H9 (cell line): ENCODE data around the gene LRR1. TPM values are rescaled to one million over a fixed set of nuclear protein-coding genes. Genes with fewer than 3 reads are reported as not detected.

Source experiments
- DNase-seq: peaks from one replicate; pipeline ENCODE4 v3.0.0-alpha.2; 2017
- H2AFZ ChIP-seq: one replicate; pipeline ENCODE4 v1.6.1; 2013; ENCODE audit warnings: mild to moderate bottlenecking, low read length, control low read depth, moderate library complexity
- H2AK5ac ChIP-seq: 2 replicates; pipeline ENCODE4 v1.6.1; 2013; ENCODE audit warnings: low read length, control low read depth, mixed read lengths; ENCODE audit not compliant: insufficient read length
- H2BK120ac ChIP-seq: one replicate; pipeline ENCODE4 v1.6.1; 2013; ENCODE audit warnings: low read depth, mild to moderate bottlenecking, low read length, control low read depth, inconsistent platforms; ENCODE audit not compliant: poor library complexity, severe bottlenecking
- H2BK12ac ChIP-seq: 2 replicates; pipeline ENCODE4 v1.6.1; 2013; ENCODE audit warnings: low read length, control low read depth, mixed read lengths, low read depth; ENCODE audit not compliant: insufficient read length
- H2BK15ac ChIP-seq: 2 replicates; pipeline ENCODE4 v1.6.1; 2013; ENCODE audit warnings: low read depth, low read length, control low read depth
- H2BK20ac ChIP-seq: one replicate; pipeline ENCODE4 v1.6.1; 2013; ENCODE audit warnings: low read depth, mild to moderate bottlenecking, low read length, control low read depth, inconsistent platforms; ENCODE audit not compliant: poor library complexity, severe bottlenecking
- H2BK5ac ChIP-seq: 2 replicates; pipeline ENCODE4 v1.6.1; 2013; ENCODE audit warnings: low read length, control low read depth, mixed read lengths; ENCODE audit not compliant: insufficient read length
- H3K14ac ChIP-seq: 2 replicates; pipeline ENCODE4 v1.6.1; 2013; ENCODE audit warnings: low read length, control low read depth; ENCODE audit not compliant: insufficient read depth
- H3K18ac ChIP-seq: 2 replicates; pipeline ENCODE4 v1.6.1; 2013; ENCODE audit warnings: low read depth, mild to moderate bottlenecking, mixed read lengths, low read length, control low read depth; ENCODE audit not compliant: insufficient read length
- H3K23ac ChIP-seq: 2 replicates; pipeline ENCODE4 v1.6.1; 2013; ENCODE audit warnings: low read length, control low read depth, mixed read lengths, low read depth; ENCODE audit not compliant: insufficient read length
- H3K23me2 ChIP-seq: 2 replicates; pipeline ENCODE4 v1.6.1; 2013; ENCODE audit warnings: low read depth, mild to moderate bottlenecking, mixed read lengths, low read length, control low read depth; ENCODE audit not compliant: insufficient read length, poor library complexity, severe bottlenecking
- H3K27ac ChIP-seq: 2 replicates; pipeline ENCODE4 v1.5.1; 2013; ENCODE audit warnings: low read length, control low read depth, mixed read lengths, low read depth; ENCODE audit not compliant: insufficient read length
- H3K27me3 ChIP-seq: 2 replicates; pipeline ENCODE4 v1.6.1; 2013; ENCODE audit warnings: low read length, control low read depth, inconsistent platforms; ENCODE audit not compliant: insufficient read depth
- H3K4ac ChIP-seq: 2 replicates; pipeline ENCODE4 v1.6.1; 2013; ENCODE audit warnings: low read depth, mild to moderate bottlenecking, control low read depth, inconsistent platforms, low read length, moderate library complexity
- H3K4me1 ChIP-seq: 2 replicates; pipeline ENCODE4 v1.6.1; 2013; ENCODE audit warnings: low read length, control low read depth, inconsistent platforms; ENCODE audit not compliant: insufficient read depth
- H3K4me2 ChIP-seq: 2 replicates; pipeline ENCODE4 v1.6.1; 2013; ENCODE audit warnings: low read length, control low read depth, mixed read lengths; ENCODE audit not compliant: insufficient read length, insufficient read depth
- H3K56ac ChIP-seq: 2 replicates; pipeline ENCODE4 v1.6.1; 2013; ENCODE audit warnings: low read depth, mild to moderate bottlenecking, mixed read lengths, low read length, control low read depth; ENCODE audit not compliant: insufficient read length
- H3K79me1 ChIP-seq: 2 replicates; pipeline ENCODE4 v1.6.1; 2013; ENCODE audit warnings: low read depth, mild to moderate bottlenecking, moderate library complexity, low read length, control low read depth, inconsistent platforms; ENCODE audit not compliant: insufficient read depth, poor library complexity, severe bottlenecking
- H3K79me2 ChIP-seq: 2 replicates; pipeline ENCODE4 v1.6.1; 2013; ENCODE audit warnings: low read length, control low read depth, inconsistent platforms; ENCODE audit not compliant: insufficient read depth
- H3K9ac ChIP-seq: 2 replicates; pipeline ENCODE4 v1.6.1; 2013; ENCODE audit warnings: low read length, control low read depth, mixed read lengths; ENCODE audit not compliant: insufficient read length; ENCODE audit errors: extremely low read depth
- H3K9me3 ChIP-seq: one replicate; pipeline ENCODE4 v1.6.1; 2013; ENCODE audit warnings: low read depth, low read length, inconsistent platforms; ENCODE audit not compliant: control insufficient read depth
- H3T11ph ChIP-seq: one replicate; pipeline ENCODE4 v1.6.1; 2013; ENCODE audit warnings: mild to moderate bottlenecking, low read length, control low read depth, inconsistent platforms
- H4K20me1 ChIP-seq: one replicate; pipeline ENCODE4 v1.6.1; 2013; ENCODE audit not compliant: control insufficient read depth, insufficient read length, insufficient read depth
- H4K5ac ChIP-seq: 2 replicates; pipeline ENCODE4 v1.6.1; 2013; ENCODE audit warnings: low read depth, mild to moderate bottlenecking, mixed read lengths, low read length, control low read depth; ENCODE audit not compliant: insufficient read length
- H4K8ac ChIP-seq: replicated peaks from 2 replicates; pipeline ENCODE4 v1.6.1; 2013; ENCODE audit warnings: low read length, control low read depth, mixed read lengths, low read depth; ENCODE audit not compliant: insufficient read length
- H4K91ac ChIP-seq: 2 replicates; pipeline ENCODE4 v1.6.1; 2013; ENCODE audit warnings: low read depth, mild to moderate bottlenecking, moderate library complexity, mixed read lengths, low read length, control low read depth; ENCODE audit not compliant: insufficient read length
- H3K27ac Mint-ChIP-seq, 3 experiments: 2 replicates in 2 of 3; 3 replicates in 1 of 3; pipeline ENCODE4 v1.8.0; 2020 to 2021; ENCODE audit warnings: mixed read lengths in 3 of 3, mild to moderate bottlenecking in 1 of 3, moderate library complexity in 1 of 3
- H3K27me3 Mint-ChIP-seq: 2 replicates; pipeline ENCODE4 v1.8.0; 2021; ENCODE audit warnings: low read depth, mild to moderate bottlenecking, moderate library complexity, mixed read lengths
- H3K36me3 Mint-ChIP-seq, 3 experiments: 2 replicates in 2 of 3; 3 replicates in 1 of 3; pipeline ENCODE4 v1.8.0; 2020 to 2021; ENCODE audit warnings: low read depth in 3 of 3, mixed read lengths in 3 of 3; ENCODE audit not compliant: insufficient read depth in 1 of 3
- H3K4me1 Mint-ChIP-seq, 2 experiments: 2 replicates each; pipeline ENCODE4 v1.8.0; 2020; ENCODE audit warnings: mixed read lengths in 2 of 2
- H3K4me3 Mint-ChIP-seq, 2 experiments: 2 replicates in 1 of 2; 3 replicates in 1 of 2; pipeline ENCODE4 v1.8.0; 2020 to 2021; ENCODE audit warnings: mild to moderate bottlenecking in 2 of 2, mixed read lengths in 2 of 2, moderate library complexity in 1 of 2
- H3K9me3 Mint-ChIP-seq, 2 experiments: 2 replicates in 1 of 2; 3 replicates in 1 of 2; pipeline ENCODE4 v1.8.0; 2020; ENCODE audit warnings: mild to moderate bottlenecking in 2 of 2, mixed read lengths in 2 of 2, moderate library complexity in 1 of 2
- WGBS: extraction: QIAGEN DNeasy Blood & Tissue Kit; methylation state at CpG from one replicate; pipeline ENCODE4 v1.1.7; 2013; ENCODE audit warnings: missing lambda C conversion rate, low lambda C conversion rate, mixed read lengths; ENCODE audit not compliant: insufficient read length; ENCODE audit errors: extremely low coverage; 5-methylcytosine and 5-hydroxymethylcytosine counted together
- total RNA-seq: library from RNA; stranded (reverse); gene quantifications from 2 replicates; pipeline ENCODE4 v1.2.1, GENCODE V29; 2021
- TF ChIP-seq, protein P1 (sequence below): fragments of 200-600 bp; sonication (generic); conservative IDR thresholded peaks from 3 replicates; pipeline ENCODE4 v1.8.0; 2021; ENCODE audit warnings: antibody characterized with exemption, mild to moderate bottlenecking

LRR1 gene
- total RNA-seq, 1 experiment from 2014 or later, result 38.6 TPM

DNA sequence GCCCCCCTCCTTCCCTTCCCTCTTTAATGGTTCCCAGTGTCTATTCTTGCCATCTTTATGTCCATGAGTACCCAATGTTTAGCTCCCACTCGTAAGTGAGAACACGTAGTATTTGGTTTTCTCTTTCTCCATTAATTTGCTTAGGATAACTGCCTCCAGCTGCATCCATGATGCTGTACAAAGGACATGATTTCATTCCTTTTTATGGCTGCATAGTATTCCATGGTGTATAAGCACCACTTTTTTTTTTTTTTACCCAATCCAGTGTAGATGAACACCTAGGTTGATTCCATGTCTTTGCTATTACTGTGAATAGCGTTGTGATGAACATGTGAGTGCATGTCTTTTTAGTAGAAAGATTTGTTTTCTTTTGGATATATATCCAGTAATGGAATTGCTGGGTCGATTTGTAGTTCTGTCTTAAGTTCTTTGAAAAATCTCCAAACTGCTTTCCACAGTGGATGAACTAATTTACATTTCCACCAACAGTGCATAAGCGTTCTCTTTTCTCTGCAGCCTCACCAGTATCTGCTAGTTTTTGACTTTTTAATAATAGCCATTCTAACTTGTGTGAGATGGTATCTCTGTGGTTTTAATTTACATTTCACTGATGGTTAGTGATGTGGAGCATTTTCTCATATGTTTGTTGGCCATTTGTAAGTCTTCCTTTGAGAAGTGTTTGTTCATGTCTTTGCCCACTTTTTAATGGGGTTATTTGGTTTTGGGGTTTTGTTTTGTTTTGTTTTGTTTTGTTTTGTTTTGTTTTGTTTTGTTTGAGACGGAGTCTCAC, 38.6 kb upstream of the LRR1 start:
- H3K27ac Mint-ChIP-seq, result no peak overlapping the region

More for the DNA sequence above, 38.6 kb upstream of the LRR1 start:
- Histone ChIP-seq H3K9me3 (no peaks in the 10 kb centered on the region), H2BK5ac (no peak overlapping the region), H2BK20ac (no peak overlapping the region), H4K91ac (no peak overlapping the region), H4K5ac (no peak overlapping the region), H3K14ac (no peak overlapping the region), H3K23me2 (no peaks in the 10 kb centered on the region), H3K4ac (no peak overlapping the region), H2AK5ac (no peak overlapping the region), H2BK15ac (no peak overlapping the region), H2BK12ac (no peak overlapping the region), H2BK120ac (no peak overlapping the region), H3K79me2 (no peaks in the 10 kb centered on the region), H3K9ac (no peak overlapping the region), H3K27ac (no peak overlapping the region), H3T11ph (no peak overlapping the region), H2AFZ (no peak overlapping the region), H3K4me1 (no peaks in the 10 kb centered on the region), H3K18ac (no peak overlapping the region), H3K23ac (no peak overlapping the region), H4K8ac (no peak overlapping the region), H4K20me1 (no peaks in the 10 kb centered on the region), H3K4me2 (no peak overlapping the region), H3K56ac (no peak overlapping the region), H3K27me3 (no peaks in the 10 kb centered on the region), H3K79me1 (no peaks in the 10 kb centered on the region)
- H3K27me3 Mint-ChIP-seq, result no peaks in the 10 kb centered on the region
- DNase-seq, result no peak
- TF ChIP-seq, protein P1, sequence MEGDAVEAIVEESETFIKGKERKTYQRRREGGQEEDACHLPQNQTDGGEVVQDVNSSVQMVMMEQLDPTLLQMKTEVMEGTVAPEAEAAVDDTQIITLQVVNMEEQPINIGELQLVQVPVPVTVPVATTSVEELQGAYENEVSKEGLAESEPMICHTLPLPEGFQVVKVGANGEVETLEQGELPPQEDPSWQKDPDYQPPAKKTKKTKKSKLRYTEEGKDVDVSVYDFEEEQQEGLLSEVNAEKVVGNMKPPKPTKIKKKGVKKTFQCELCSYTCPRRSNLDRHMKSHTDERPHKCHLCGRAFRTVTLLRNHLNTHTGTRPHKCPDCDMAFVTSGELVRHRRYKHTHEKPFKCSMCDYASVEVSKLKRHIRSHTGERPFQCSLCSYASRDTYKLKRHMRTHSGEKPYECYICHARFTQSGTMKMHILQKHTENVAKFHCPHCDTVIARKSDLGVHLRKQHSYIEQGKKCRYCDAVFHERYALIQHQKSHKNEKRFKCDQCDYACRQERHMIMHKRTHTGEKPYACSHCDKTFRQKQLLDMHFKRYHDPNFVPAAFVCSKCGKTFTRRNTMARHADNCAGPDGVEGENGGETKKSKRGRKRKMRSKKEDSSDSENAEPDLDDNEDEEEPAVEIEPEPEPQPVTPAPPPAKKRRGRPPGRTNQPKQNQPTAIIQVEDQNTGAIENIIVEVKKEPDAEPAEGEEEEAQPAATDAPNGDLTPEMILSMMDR, result no peak
- 0 out of 4 replicates have a peak, but pooled peaks cover 0 to 2% of the 10 kb centered on the region in 2 experiments for H3K4me1 Mint-ChIP-seq
- WGBS, result no CpG with 5 or more reads among the region's 6 CpGs
- H3K4me3 Mint-ChIP-seq, result no peak overlapping the region
- H3K36me3 Mint-ChIP-seq, result peaks cover 0 to 1% (median 0%) of the 10 kb centered on the region in 3 experiments; a peak in 1 of 7 replicates
- H3K9me3 Mint-ChIP-seq, result peaks cover 0 to 9% of the 10 kb centered on the region in 2 experiments; a peak in 1 of 5 replicates
